Measurements from ENCODE around the gene PKNOX2.
A peak's percentile ranks its signal among the peaks of the same experiment; 100 is the strongest.

PKNOX2 gene

GRCh38 chr11:125343718-125344131, 179.2 kb downstream of the PKNOX2 start:
- DNase-seq = no peak

- no peak for DNase-seq
Measured at GRCh38 chr11:125344846-125345420, 180.4 kb downstream of the PKNOX2 start.

- peak; percentile 36 for DNase-seq
Measured at GRCh38 chr11:125345421-125346178, 181.0 kb downstream of the PKNOX2 start.

- no peak for DNase-seq
Measured at GRCh38 chr11:125346179-125346530, 181.6 kb downstream of the PKNOX2 start.

DNA sequence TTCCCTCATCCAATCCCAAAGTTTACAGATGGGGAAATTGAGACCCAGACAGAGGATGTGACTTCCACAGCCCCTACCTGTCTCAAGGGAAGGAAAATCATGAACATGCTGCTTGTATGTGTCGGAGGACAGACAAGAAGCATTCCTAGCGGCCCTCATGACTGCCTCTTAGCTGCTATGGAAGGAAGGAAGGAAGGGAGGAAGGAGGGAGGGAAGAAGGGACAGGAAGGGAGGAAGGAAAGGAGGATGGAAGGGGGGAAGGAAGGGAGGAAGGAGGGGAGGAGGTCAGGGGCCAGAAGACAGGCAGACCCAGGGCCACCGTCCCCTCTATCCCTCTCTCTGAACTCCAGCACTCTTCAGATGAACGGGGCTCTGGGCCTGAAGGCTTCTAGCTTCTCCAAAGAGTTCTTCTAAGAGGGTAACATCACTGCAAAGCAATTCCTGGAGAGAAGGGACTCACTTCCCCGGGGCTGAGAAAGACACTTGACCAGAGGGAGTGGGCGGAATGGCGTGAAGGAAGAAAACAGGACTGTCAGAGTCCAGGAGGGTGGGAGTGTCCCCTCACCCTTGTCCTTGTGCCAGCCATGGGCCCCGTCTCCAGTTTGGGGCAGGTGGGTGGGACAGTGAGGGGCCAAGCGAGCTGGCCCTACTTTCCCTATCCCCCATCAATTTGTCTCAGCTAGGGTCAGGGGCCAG, 182.2 kb downstream of the PKNOX2 start:
- DNase-seq = no peak

GRCh38 chr11:125347261-125347585, 182.7 kb downstream of the PKNOX2 start:
- DNase-seq = no peak

DNA sequence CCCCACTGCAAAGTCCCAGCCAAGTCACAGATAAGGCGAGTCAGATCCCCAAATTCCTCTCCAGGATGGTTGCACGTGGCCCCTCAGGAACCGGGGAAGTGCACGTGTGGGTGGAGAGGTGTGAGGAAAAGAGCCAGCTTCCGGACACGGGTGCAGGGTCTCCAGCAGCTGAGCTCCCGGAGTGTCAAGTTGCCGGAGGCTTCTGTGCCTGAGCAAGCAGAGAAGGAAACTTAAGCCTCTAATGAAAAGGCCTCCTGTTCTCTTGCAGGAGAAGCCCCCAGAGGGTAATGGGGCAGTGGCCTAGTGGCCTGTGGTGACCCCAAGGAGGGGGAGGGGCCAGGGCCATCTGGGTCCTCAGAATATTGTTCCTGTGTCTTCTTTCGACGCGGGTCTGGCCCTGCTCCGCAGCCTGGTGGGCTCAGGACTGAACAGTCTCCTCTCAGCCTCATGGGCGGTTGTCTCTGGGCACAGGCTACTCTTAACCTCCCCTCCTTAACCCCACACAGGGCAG, 183.6 kb downstream of the PKNOX2 start:
- no peak for DNase-seq

- DNase-seq = peak; percentile 22
Measured at GRCh38 chr11:125348674-125349309, 184.2 kb downstream of the PKNOX2 start.

DNA sequence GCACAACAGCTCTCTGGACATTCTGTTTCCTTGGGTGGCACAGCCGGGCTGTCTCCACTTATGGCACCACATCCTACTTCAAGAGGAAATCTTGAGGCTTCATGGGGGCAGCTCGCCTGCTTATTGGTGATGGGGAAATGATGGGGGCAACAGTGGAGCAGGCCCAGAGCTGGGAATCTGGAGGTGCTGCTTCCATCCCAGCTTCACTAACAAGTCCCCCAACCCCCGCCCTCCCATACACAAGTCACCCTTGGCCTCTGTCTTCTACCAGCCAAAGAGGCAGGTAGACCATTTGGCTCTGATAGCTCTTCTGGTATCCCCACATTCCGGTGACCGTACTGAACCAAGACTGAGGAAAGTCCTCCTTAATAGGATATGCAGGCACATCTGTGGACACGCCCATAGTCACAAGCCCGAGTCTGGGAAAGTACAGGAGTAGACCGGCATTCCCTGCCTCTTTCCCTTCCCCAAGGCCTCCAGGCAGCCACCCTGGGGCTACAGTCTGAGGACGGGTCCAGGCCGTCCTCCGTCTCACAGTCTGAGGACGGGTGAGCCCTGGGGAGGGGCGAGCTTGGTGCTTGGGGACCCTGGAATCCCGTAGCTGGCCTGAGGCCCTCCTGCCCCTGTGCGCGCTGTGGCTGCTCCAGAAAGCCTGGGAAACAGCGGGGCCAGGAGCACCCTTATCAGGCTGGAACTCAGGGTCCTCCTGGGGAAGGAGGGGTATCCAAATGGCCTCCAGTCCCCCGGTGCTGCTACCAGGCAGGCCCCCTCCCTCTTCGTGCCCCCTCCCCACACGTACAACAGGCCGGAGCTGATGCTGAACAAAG, 185.9 kb downstream of the PKNOX2 start:
- DNase-seq = no peak

DNA sequence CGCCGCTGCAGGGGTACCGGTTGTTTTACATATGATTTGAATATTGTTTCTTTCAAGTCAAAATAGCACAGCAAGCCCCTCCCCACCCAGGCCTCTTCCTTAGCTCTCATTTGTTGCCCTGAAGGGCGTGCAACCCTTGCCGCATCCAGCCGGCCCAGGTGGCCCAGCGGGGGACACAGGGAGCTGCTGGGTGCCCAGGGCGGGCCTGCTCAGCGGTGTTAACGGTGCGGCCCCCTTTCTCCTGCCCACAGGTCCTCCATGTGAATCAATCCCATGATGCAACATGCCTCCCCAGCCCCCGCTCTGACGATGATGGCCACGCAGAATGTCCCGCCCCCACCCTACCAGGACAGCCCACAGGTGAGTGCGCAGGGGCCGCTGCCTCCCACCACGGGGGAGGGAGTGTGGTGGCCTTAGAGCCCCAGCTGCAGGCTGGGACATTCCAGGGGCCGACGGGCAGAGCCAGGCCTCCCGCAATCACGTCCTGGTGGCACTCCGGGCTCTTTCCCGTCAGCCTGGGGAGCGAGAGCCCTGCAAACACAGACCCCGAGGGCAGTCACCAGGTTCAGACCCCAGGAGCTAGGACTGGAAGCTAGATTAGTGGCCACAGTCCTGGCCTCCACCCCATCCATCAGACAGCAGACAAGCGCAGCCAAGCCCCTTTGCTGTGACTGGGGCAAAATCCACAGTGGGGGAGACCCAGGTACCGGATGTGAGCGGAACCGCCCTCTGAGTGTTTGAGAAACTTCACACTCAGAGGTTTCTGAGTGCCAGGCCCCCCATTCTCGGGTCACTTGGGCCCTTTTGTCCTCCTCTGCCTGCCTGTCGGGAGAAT, 186.7 kb downstream of the PKNOX2 start:
- DNase-seq = no peak

DNA sequence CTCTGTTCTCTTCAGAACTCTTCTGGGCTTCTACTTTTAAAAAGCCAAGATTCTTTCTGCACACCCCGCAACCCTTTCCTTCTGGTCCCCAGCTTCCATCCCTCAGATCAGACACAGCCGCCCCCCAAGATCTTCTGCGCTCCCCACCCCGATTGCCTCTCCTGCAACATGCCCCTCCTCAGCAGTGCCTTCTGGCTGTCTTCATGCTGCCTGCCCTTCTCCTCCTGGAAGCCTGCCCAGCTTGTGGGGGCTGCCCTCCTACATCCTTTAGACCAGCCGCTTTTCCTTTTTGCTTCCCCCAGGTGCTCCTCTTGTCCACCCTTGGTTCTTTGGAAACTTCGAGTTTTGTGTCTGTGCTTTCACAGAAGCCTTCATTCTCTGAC, 187.3 kb downstream of the PKNOX2 start:
- no peak for DNase-seq

- DNase-seq = no peak
Measured at GRCh38 chr11:125356797-125357196, 192.2 kb downstream of the PKNOX2 start.

DNA sequence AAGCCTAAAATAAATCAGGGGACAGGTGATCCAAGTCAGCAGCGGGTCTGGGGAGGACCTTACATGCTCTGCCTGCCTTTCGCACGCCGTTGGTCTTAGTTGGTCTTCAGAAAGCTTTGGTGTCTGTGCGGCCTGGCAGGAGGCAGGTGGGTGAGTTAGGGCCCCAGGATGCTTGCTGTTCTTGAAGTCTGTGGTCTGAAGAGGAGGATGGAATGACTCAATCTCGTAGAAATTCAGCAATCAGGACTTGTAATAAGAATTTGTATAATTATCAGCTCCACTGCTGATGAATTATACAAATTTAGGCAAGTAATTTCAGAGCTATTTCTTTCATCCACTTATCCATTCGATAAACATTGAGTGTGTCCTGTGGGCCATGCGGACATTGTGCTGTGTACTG, 193.0 kb downstream of the PKNOX2 start:
- DNase-seq = no peak

GRCh38 chr11:125358254-125358840, 193.8 kb downstream of the PKNOX2 start:
- DNase-seq = no peak

GRCh38 chr11:125359130-125359529, 194.6 kb downstream of the PKNOX2 start:
- DNase-seq = no peak

GRCh38 chr11:125360066-125360465, 195.5 kb downstream of the PKNOX2 start:
- DNase-seq = no peak

DNA sequence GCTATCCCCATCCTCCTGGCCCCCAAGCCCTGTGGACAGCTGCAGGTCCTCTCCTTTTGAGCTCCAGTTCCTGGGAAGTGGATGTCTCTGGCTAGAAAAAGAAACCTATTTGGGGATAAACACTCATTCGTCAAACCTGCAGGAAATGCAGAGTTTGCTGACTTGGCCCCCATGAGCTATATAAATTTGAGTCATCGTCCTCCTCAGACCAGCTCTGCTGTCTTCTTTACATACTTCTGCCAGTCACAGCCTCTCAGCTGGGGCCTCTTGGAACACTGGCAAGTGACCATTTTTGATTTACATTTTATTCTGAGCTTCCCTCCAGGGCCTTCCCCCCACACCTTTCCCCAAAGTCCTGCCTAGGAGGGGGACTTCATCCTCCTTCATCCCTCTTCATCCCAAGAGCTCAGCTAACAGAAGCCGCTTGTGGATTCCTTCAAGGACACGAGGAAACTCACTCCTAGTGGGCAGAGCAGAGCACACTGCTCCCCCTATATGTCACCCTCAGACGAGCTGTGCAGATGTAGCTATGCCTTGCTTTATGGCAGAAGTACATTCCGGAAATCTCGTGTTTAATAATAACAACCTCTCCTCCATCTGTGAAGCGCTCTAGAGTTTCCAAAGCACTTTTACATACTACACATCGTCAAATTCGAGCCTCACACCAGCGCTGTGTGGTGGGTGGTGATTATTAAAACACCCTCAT, 199.7 kb downstream of the PKNOX2 start:
- no peak for DNase-seq

DNA sequence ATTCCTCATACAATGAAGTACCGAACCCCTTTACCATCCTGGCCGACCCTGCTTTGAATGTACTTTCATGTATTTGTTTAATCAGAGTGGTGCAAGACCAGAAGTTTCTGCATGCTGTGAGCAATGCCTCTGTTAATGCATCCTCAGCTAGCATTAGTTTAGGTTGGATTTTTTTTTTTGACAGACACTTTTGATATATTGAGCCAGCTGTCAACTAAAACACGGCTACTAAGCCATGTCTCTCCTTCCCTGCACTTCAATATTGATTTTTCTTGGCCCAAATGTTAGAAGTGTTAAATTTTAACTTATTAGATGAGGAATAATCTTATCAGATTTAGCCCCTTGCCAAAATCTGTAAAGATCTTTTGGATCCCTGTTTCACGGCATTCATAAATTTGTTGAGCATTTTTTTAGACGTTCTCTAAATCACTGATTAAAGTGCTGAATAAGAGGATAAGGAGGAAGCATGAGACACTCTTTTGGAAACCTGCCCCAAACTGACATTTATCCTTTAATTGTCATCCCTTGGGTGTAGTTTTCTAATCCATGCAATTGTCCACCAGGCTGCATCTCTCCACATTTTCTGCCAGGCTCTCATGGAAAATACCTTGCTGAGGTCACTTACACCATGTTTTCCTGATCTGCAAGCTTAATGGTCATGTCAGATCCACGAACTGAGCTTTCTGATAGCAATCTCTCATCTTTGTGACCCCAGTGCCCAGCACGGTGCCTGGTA, 200.8 kb downstream of the PKNOX2 start:
- no peak for DNase-seq

DNA sequence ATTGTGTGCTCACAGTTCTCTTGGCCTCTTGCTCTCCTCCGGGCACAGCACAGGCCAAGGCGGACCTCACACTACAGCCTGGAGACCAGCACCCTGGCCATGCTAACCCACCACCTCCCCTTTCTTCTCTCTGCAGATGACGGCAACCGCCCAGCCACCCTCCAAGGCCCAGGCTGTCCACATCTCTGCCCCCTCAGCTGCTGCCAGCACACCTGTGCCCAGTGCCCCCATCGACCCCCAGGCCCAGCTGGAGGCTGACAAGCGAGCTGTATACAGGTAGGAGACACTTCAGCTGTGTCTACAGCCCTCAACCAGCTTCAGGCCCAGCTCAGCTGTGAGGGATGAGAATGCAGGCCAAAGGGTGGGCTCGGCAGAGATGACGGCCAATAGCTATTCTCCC, 203.2 kb downstream of the PKNOX2 start:
- DNase-seq = no peak

DNA sequence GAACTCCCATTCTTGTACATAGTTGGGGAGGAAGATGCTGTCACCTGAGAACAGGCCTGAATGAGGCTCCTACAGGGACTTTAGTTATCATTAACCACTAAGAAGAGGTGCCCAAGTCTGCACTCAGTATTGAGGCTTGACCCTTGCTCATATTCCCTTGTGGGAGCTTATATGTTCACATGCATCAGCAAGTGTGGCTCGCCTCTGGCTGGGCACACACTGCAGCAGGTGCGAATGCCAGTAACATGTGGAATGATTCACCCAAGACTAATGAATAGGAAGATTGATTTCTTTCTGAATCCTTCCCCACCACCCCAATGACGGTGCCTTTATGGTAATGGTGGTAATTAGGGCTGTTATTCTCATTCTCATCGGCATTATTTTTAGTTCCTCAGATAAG, 204.2 kb downstream of the PKNOX2 start:
- no peak for DNase-seq

All from stimulated activated CD4-positive, alpha-beta T cell treated with anti-CD3 and anti-CD28 coated beads, Interleukin-1b, Interleukin-23, amount 100 ng/mL, for 48 hours (primary cell).